M059J (cell line): ENCODE results near the gene PCID2. TPM values are rescaled to one million over a fixed set of nuclear protein-coding genes. Genes with fewer than 3 reads are reported as not detected.
A peak's percentile ranks its signal among the peaks of the same experiment; 100 is the strongest.

ENCODE experiments used
- DNase-seq: peaks from one replicate; pipeline ENCODE4 v3.0.0-alpha.2; 2012; ENCODE audit warnings: low read depth
- total RNA-seq: library from RNA; depleted of rRNA; stranded (reverse); fragments of >200 nt; shearing (Covaris generic); gene quantifications from 2 replicates; pipeline ENCODE4 v1.2.3, GENCODE V29; 2014

The PCID2 gene
- total RNA-seq, 1 experiment from 2014 or later = 50.3 TPM

- peak; percentile 99 for DNase-seq
Measured at GRCh38 chr13:113187263-113187669, 21.2 kb downstream of the PCID2 start.

GRCh38 chr13:113186061-113186900, 22.2 kb downstream of the PCID2 start:
- DNase-seq = no peak

GRCh38 chr13:113184568-113185440, 23.7 kb downstream of the PCID2 start:
- DNase-seq = no peak

- no peak for DNase-seq
Measured at GRCh38 chr13:113183450-113184129, 24.9 kb downstream of the PCID2 start.

- peak; percentile 25 for DNase-seq
Measured at GRCh38 chr13:113182046-113182445, 26.4 kb downstream of the PCID2 start.

- no peak for DNase-seq
Measured at GRCh38 chr13:113179374-113180230, 28.9 kb downstream of the PCID2 start.

- DNase-seq = peak; percentile 23
Measured at GRCh38 chr13:113178896-113179167, 29.6 kb downstream of the PCID2 start.

GRCh38 chr13:113178070-113178895, 30.2 kb downstream of the PCID2 start:
- DNase-seq = peak; percentile 96

- no peak for DNase-seq
Measured at GRCh38 chr13:113176822-113177221, 31.6 kb downstream of the PCID2 start.

GRCh38 chr13:113176280-113176679, 32.2 kb downstream of the PCID2 start:
- no peak for DNase-seq

GRCh38 chr13:113172419-113172926, 36.0 kb downstream of the PCID2 start:
- no peak for DNase-seq

- no peak for DNase-seq
Measured at GRCh38 chr13:113171250-113172125, 37.0 kb downstream of the PCID2 start.

- DNase-seq = no peak
Measured at GRCh38 chr13:113170511-113170910, 38.0 kb downstream of the PCID2 start.

GRCh38 chr13:113169277-113170272, 38.9 kb downstream of the PCID2 start:
- DNase-seq = no peak

- no peak for DNase-seq
Measured at GRCh38 chr13:113168211-113168610, 40.3 kb downstream of the PCID2 start.

- DNase-seq = no peak
Measured at GRCh38 chr13:113167575-113167974, 40.9 kb downstream of the PCID2 start.

- no peak for DNase-seq
Measured at GRCh38 chr13:113167155-113167554, 41.3 kb downstream of the PCID2 start.

- DNase-seq = no peak
Measured at GRCh38 chr13:113166681-113167080, 41.8 kb downstream of the PCID2 start.
